Colon (tissue), 2 donors: Measurements from ENCODE around the gene TCF7L1.

Experiments used
- FAIRE-seq: peaks from 2 replicates; lab custom pipeline; 2012; peaks lifted over from hg19 to GRCh38; lab: Jason Lieb, UNC
- donor health status: control.
- donor health status: control.

Gene TCF7L1

GRCh38 chr2:85230679-85231467 is 97.7 kb downstream of the TCF7L1 start:
- no peak for FAIRE-seq

- no peak for FAIRE-seq
Measured at GRCh38 chr2:85231468-85231805, 98.2 kb downstream of the TCF7L1 start.

DNA sequence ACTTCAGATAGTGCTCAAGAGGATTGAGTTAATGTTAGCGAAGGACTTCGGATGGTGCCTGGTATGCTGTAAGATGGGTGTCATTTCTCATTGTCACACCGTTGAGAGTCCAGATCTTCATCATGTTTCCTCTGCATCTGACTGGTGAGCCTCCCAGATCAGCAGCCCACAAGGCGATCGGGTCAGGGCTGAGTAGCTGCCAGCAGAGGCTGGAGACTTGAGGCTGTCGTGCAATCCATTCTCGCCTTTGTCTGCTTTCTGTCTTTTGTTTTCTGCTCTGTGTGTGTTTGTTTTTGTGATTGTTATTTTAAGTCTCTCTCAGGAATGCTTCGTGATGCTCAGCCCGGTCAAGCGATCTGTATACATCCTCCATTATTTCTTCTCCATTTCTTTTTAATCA is 98.8 kb downstream of the TCF7L1 start:
- FAIRE-seq, result no peak

- no peak for FAIRE-seq
Measured at GRCh38 chr2:85234868-85235267, 101.7 kb downstream of the TCF7L1 start.

DNA sequence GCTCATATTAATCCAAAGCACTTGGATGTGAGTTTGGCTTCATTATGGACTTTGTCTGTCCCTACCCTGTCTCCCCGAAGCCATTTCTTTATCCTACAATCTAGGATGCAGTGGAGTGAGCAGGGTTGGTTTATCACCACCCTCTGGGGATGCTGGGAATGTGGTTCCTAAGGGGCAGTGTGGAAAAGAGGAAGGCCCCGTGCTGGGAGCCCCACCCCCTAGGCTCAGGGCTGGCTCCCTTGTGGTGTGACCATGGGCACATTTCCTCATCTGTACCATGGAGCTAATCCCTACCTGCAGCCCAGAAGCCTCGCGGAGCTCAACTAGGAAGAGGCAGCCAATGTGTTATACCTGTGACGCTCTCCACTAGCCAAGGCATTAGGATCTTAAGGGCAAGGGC is 102.1 kb downstream of the TCF7L1 start:
- no peak for FAIRE-seq

- no peak for FAIRE-seq
Measured at GRCh38 chr2:85236084-85236483, 102.9 kb downstream of the TCF7L1 start.

- no peak for FAIRE-seq
Measured at GRCh38 chr2:85237849-85238565, 104.8 kb downstream of the TCF7L1 start.

- no peak for FAIRE-seq
Measured at GRCh38 chr2:85238607-85239006, 105.4 kb downstream of the TCF7L1 start.

DNA sequence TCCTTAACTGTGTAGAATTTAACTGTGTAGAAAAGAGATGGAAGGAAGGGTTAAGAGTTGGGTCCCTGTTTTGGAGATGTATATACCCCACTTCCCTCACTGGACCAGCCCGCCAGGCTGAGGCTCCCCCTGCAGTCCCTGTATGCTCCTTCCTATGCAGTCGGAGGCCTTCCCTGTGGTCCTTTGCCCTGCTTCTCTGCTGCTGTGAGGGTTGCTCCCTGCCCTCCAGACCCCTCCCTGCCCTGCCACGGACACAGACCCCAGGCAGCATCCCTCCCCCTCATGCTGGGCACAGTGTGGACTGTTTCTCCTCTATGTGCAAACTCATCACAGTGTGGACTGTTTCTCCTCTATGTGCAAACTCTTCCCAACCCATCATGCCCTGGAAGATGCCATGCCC is 105.9 kb downstream of the TCF7L1 start:
- FAIRE-seq, result no peak

DNA sequence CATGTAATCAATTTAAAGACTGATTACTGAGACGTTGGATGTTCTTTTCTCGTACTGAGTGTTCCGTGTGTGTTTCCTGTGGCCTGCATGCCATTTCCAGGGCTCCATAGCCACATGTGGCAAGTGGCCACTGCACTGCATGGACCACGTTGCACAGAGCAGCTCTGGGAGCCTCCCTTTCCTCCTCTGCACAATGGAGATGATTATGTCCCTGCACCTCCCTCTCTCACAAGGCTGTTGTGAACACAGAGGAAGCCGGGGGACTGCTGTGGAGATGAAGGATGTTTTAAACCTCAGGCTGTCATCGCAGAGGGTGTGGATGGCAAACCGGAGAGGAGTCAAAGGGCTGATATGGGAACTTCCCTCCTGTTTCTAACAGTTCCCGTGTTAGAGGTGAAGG is 106.9 kb downstream of the TCF7L1 start:
- FAIRE-seq, result no peak

GRCh38 chr2:85242321-85242720 is 109.1 kb downstream of the TCF7L1 start:
- no peak for FAIRE-seq

GRCh38 chr2:85243101-85244072 is 110.2 kb downstream of the TCF7L1 start:
- no peak for FAIRE-seq

GRCh38 chr2:85244828-85245227 is 111.6 kb downstream of the TCF7L1 start:
- no peak for FAIRE-seq

GRCh38 chr2:85245891-85246290 is 112.7 kb downstream of the TCF7L1 start:
- no peak for FAIRE-seq

- FAIRE-seq, result no peak
Measured at GRCh38 chr2:85246348-85246747, 113.2 kb downstream of the TCF7L1 start.

DNA sequence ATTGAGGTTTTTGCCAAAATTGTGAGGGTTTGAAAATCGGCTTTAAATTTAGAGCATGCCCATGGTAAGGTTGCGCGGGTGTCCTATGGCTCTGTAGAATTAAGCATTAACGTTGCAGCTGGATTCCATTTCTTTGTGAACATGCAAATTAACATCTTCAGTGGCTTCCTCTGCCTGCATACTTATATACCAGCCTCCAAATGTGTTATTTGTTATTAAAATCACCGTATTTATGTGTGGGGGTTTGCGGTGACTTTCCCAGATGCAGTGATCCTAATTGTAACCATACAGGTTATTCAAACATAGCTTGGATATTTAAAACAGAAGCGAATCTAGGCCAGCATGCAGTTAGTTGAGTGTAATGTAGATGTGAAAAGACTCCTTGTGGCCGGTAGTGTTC is 114.4 kb downstream of the TCF7L1 start:
- no peak for FAIRE-seq

DNA sequence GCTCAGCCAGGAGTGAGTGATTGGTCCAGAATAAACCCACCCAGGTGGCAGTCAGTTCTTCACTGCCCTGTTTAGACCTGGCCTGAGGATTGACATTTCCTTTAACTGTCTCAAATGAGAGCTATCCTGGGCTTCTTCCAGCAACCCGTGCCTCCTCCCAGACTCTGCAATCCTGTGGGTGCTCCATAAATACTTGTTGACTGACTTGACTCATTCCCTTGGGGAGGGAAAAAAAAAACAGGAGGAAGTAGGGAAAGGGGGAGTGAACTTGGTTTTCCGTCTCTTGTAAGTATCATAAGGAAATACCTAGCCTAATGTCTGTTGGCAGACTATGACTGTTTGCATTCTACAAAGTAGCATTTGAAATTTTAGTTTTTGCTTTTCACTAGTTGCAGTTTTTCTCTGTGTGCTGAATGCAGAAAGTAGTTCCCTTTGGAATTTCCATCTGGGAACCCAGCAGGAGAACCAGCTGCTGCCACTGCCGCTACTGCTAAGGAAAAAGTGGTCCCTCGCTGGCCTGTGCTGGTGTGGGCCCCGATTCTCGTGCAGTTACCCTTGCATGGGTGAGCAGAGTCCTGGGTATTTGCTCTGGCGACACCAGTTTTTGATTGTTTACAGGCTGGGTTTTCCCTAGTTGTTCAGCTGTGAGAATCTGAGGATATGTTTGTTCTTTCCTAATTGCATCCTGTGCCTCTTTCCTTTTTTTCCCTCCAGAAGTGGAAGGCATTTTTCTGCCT is 115.7 kb downstream of the TCF7L1 start:
- peak; percentile 36 for FAIRE-seq

- FAIRE-seq, result no peak
Measured at GRCh38 chr2:85250045-85250444, 116.9 kb downstream of the TCF7L1 start.

DNA sequence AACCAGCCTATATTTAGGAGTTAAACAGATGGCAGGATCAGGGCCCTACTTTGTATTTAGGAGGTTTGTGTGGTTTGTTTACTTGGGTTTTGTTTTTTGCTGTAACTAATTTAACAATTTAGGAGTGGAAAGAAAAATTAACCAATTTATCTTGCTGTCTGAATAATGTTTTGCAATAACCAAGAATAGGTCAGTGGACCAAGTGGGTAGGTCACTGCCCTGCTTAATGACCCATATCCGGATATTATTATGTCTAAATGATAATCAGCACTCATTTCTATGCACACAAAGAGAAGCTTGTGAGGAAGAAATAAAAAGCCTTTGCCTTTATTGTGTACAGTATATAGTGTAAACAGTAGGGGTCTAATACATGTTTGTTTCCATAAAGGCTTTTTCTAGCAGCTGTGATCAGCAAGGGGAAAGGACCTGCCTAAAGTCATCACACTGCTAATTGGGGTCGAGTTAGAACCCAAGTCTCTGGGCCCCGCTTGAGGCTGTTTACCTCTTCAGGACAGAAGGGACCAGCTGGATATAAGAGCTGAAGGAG is 118.0 kb downstream of the TCF7L1 start:
- no peak for FAIRE-seq

DNA sequence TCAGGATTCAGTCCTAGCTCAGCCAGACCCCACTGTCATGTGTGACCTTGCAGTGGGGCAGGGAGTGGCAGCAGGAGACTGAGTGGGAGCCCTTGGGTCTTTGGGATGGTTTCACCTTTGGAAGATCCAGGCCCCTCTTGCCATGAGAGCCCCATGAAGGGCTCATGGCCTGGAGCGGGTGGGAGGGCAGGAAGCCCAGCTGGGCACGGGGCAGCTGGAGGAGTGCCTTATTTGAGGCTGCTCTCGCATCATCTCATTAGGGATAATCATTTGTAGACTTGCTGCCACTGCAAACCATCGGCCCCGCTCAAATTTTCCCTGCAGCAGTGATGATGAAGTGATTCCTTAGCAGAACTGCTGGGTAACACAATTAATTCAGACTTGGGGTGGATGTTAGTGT is 120.7 kb downstream of the TCF7L1 start:
- no peak for FAIRE-seq

DNA sequence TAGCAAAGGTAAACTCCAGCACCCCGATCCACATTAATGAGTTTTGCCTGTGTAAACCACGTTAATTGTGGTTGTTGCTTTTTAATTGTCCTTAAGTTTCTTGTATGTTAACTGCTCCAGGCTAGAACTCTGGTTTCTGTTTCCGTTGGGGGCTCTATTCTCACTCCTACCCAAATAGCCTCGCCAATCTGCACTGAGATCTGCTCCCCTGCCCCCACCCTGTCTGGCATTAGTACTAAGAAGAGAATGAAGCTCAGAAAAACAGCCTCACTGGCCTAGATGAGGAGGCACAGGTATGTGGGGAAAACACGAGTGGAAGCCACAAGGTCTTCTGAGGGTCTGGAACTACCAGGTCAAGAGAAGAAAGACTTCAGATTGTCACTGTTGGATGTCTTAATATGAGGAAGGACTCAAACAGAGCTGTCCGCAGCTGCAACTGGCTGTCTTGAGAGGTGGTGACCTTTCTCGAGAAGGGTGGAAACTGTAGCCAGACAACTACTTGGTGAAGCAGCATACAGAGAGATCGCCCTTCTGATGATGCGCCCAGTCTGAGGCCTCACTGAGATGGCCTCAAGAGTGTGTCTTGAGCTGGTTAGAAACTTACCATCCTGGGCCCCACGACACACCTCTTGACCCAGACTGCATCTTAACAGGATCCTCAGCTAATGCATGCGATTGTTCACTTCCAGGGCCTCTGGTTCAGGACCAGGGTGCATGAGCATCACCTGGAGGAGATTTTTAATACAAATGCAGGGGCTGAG is 121.5 kb downstream of the TCF7L1 start:
- FAIRE-seq, result no peak
